Common myeloid progenitor, CD34-positive (primary cell): ENCODE measurements around the gene RASGRP3.
A peak's percentile ranks its signal among the peaks of the same experiment; 100 is the strongest.

Source experiments
- CTCF ChIA-PET: fragments of 350-600 bp; sonication (Branson Sonifier 250); formaldehyde crosslinking; loops from one replicate; lab custom pipeline; 2021; ENCODE audit warnings: antibody characterized with exemption; lab: Charles Lee
- POLR2A ChIA-PET: fragments of 350-600 bp; sonication (Branson Sonifier 250); formaldehyde crosslinking; loops from one replicate; lab custom pipeline; 2021; ENCODE audit warnings: antibody characterized with exemption; lab: Charles Lee
- DNase-seq, 3 donors: peaks; one replicate each; pipeline versions ENCODE4 v3.0.0 to v3.0.0-alpha.2; 2013
- H3K27ac ChIP-seq, 2 experiments: 1 replicate in 1 of 2; 2 replicates in 1 of 2; pipeline ENCODE4 v1.7.0; 2013; ENCODE audit warnings: inconsistent platforms in 2 of 2, low read length in 2 of 2, mild to moderate bottlenecking in 2 of 2, low read depth in 1 of 2, moderate library complexity in 1 of 2; ENCODE audit not compliant: severe bottlenecking in 2 of 2, insufficient read depth in 1 of 2, poor library complexity in 1 of 2
- H3K27me3 ChIP-seq, 5 experiments: replicated peaks in 2 of 5; 1 replicate in 3 of 5; 2 replicates in 2 of 5; pipeline versions ENCODE4 v1.6.1 to v1.7.0; 2013; ENCODE audit warnings: low read length in 4 of 5, mild to moderate bottlenecking in 2 of 5, moderate library complexity in 2 of 5, inconsistent platforms in 1 of 5; ENCODE audit not compliant: insufficient read depth in 5 of 5, control insufficient read depth in 4 of 5
- H3K36me3 ChIP-seq, 4 experiments: 1 replicate in 2 of 4; 2 replicates in 2 of 4; pipeline versions ENCODE4 v1.6.1 to v1.7.0; 2013; ENCODE audit warnings: low read length in 3 of 4, control low read depth in 1 of 4, mild to moderate bottlenecking in 1 of 4; ENCODE audit not compliant: control insufficient read depth in 4 of 4, insufficient read depth in 4 of 4
- H3K4me1 ChIP-seq, 4 experiments: 1 replicate in 3 of 4; 2 replicates in 1 of 4; pipeline versions ENCODE4 v1.6.1 to v1.7.1; 2013; ENCODE audit warnings: low read length in 3 of 4, mild to moderate bottlenecking in 3 of 4, control low read depth in 1 of 4, inconsistent platforms in 1 of 4, moderate library complexity in 1 of 4; ENCODE audit not compliant: control insufficient read depth in 4 of 4, insufficient read depth in 4 of 4; ENCODE audit errors: control extremely low read depth in 1 of 4
- H3K4me3 ChIP-seq, 7 experiments: 1 replicate in 4 of 7; 2 replicates in 3 of 7; pipeline versions ENCODE4 v1.5.1 to v1.7.0; 2013; ENCODE audit warnings: mild to moderate bottlenecking in 7 of 7, low read length in 6 of 7, moderate library complexity in 6 of 7, inconsistent platforms in 2 of 7, low read depth in 2 of 7, control low read depth in 1 of 7; ENCODE audit not compliant: insufficient read depth in 4 of 7, control insufficient read depth in 1 of 7; ENCODE audit errors: extremely low read depth in 1 of 7
- H3K9me3 ChIP-seq, 5 experiments: 1 replicate in 4 of 5; 2 replicates in 1 of 5; pipeline versions ENCODE4 v1.6.1 to v1.7.1; 2013; ENCODE audit warnings: low read length in 4 of 5, mild to moderate bottlenecking in 2 of 5, inconsistent platforms in 1 of 5, low read depth in 1 of 5, moderate library complexity in 1 of 5; ENCODE audit not compliant: control insufficient read depth in 4 of 5, insufficient read depth in 2 of 5; ENCODE audit errors: control extremely low read depth in 1 of 5
- WGBS: methylation state at CpG from one replicate; pipeline ENCODE4 v1.1.5; 2013; ENCODE audit not compliant: insufficient coverage; 5-methylcytosine and 5-hydroxymethylcytosine counted together

Gene RASGRP3

GRCh38 chr2:33560017-33560416 lies 83.6 kb downstream of the RASGRP3 start:
- CTCF ChIA-PET: no interaction called here

DNA sequence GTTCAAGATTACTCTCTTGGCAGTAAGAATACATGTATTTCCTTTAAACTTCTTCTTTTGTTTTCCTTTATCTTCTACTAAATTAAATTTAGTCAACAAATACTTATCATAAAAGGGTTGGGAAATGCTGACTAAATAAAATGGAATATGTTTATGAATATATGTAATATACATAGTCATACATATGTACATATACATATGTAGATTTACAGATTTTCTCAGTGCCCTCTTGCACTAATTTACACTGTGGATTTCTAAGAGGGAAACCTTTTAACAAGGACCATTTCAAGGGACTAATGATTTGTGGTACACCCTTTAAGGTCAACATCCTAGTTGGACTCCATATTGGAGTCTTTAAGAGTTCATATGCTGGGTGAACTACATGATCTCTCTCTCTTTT lies 85.4 kb downstream of the RASGRP3 start:
- ChIA-PET POLR2A (interaction anchor here (0.7 kb wide), 1 partner anchor 47 kb away, joined by 4 read pairs; no protein-coding TSS in a partner anchor), CTCF (no interaction called here)
- Histone ChIP-seq H3K36me3 (peaks cover 0 to 2% (median 0%) of the 10 kb centered on the region in 4 experiments), H3K4me1 (no peaks in the 10 kb centered on the region), H3K9me3 (no peaks in the 10 kb centered on the region), H3K4me3 (no peak overlapping the region), H3K27me3 (no peaks in the 10 kb centered on the region), H3K27ac (no peak overlapping the region)
- no peak for DNase-seq

More at GRCh38 chr2:33560017-33560416, 83.6 kb downstream of the RASGRP3 start:
- Histone ChIP-seq H3K9me3 (no peaks in the 10 kb centered on the region), H3K36me3 (peaks cover 0 to 2% (median 0%) of the 10 kb centered on the region in 4 experiments), H3K4me3 (no peak overlapping the region), H3K27me3 (no peaks in the 10 kb centered on the region), H3K27ac (no peak overlapping the region), H3K4me1 (peaks cover 2 to 5% (median 4%) of the 10 kb centered on the region in 4 experiments)
- DNase-seq: no peak
- POLR2A ChIA-PET: no interaction called here
- 100% methylated on average over 1 of the region's 2 CpGs for WGBS

DNA sequence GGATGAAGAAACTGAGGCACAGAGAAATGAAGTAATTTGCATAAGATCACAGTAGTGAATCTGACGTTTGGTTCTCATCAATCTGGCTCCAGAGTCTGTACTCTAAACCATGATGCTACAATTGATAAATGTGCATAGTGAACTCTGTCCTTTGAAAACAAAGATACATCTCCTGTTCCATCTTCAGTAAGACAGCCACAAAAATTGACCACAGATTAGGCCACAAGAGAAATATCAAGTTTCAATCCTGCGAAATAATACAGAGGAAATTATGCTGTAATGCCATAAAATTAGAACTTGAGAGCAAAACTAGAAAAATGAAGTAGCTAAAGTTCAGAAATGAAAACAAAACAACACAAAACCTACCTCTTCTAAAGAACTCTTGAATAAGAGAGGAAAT lies 94.2 kb downstream of the RASGRP3 start:
- no peak overlapping the region for H3K4me3 ChIP-seq
- no CpG with 5 or more reads among the region's 2 CpGs for WGBS
- POLR2A ChIA-PET: no interaction called here
- H3K27me3 ChIP-seq: no peaks in the 10 kb centered on the region
- H3K27ac ChIP-seq: no peak overlapping the region
- no peaks in the 10 kb centered on the region for H3K4me1 ChIP-seq
- CTCF ChIA-PET: interaction anchor here (1.5 kb wide), 1 partner anchor 95 kb away, joined by 3 read pairs; no protein-coding TSS in a partner anchor
- no peaks in the 10 kb centered on the region for H3K9me3 ChIP-seq
- no peaks in the 10 kb centered on the region for H3K36me3 ChIP-seq
- DNase-seq: no peak

GRCh38 chr2:33573657-33574056 lies 97.2 kb downstream of the RASGRP3 start:
- DNase-seq: no peak
- H3K36me3 ChIP-seq: no peaks in the 10 kb centered on the region
- H3K27me3 ChIP-seq: no peaks in the 10 kb centered on the region
- ChIA-PET CTCF (no interaction called here), POLR2A (no interaction called here)
- no peak overlapping the region for H3K27ac ChIP-seq
- WGBS: 100% methylated on average over 2 of the region's 6 CpGs
- H3K4me3 ChIP-seq: no peak overlapping the region
- H3K9me3 ChIP-seq: no peaks in the 10 kb centered on the region
- H3K4me1 ChIP-seq: no peaks in the 10 kb centered on the region

- CTCF ChIA-PET: no interaction called here
- no peak for DNase-seq
- POLR2A ChIA-PET: no interaction called here
- Histone ChIP-seq H3K9me3 (no peaks in the 10 kb centered on the region), H3K27me3 (no peaks in the 10 kb centered on the region), H3K27ac (no peak overlapping the region), H3K4me1 (peaks cover 0 to 13% (median 6%) of the 10 kb centered on the region in 4 experiments), H3K36me3 (no peaks in the 10 kb centered on the region), H3K4me3 (no peak overlapping the region)
- WGBS: 100% methylated on average over 2 of the region's 8 CpGs
These were observed 100.6 kb downstream of the RASGRP3 start for GRCh38 chr2:33577084-33577483.

DNA sequence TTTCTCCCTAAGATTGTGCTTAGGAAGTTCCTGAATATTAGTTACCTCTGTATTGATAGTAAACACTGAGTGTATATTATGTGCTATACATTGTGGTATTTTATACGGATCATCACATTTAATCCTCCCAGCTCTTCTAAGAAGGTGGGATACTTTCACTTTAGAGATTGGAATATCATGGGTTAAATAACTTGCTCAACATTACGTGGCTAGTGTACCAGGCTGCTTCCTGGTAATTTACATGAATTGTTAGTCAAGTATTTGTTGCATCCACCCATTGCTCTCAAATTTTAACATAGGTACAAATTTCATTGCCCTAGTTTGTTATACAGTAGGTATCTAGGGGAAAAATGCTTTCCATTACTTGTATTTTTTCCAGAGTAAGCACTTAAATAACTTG lies 101.2 kb downstream of the RASGRP3 start:
- Histone ChIP-seq H3K36me3 (no peaks in the 10 kb centered on the region), H3K27ac (no peak overlapping the region), H3K9me3 (no peaks in the 10 kb centered on the region), H3K4me1 (peaks cover 3 to 19% (median 11%) of the 10 kb centered on the region in 4 experiments), H3K4me3 (no peak overlapping the region), H3K27me3 (no peaks in the 10 kb centered on the region)
- no CpG with 5 or more reads among the region's 2 CpGs for WGBS
- POLR2A ChIA-PET: no interaction called here
- peak in 2 of 3 donors; percentile 28 to 44 for DNase-seq
- CTCF ChIA-PET: no interaction called here

DNA sequence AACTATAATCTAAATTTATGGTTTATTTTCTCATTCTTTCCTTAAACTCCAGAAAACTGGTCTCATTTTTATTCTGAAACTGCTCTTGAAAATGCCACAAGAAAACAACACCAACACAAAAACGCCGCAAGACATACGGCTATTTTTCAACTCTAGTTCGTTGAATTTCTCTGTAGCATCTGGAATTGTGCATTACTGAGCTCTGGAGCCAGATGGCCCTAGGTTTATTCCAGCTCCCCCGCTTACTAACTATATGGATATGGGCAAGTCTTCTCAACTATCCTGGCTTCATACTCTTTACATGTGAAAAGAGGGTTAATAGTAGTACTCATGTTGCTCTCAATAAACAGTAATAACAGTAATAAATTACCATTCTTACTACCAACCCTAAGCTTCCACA lies 102.8 kb downstream of the RASGRP3 start:
- POLR2A ChIA-PET: no interaction called here
- WGBS: 83% methylated on average over 1 of the region's 5 CpGs
- H3K4me1 ChIP-seq: peaks cover 7 to 23% (median 14%) of the 10 kb centered on the region in 4 experiments

More for the DNA sequence above, 102.8 kb downstream of the RASGRP3 start:
- peaks cover 0 to 9% (median 3%) of the 10 kb centered on the region in 4 experiments for H3K36me3 ChIP-seq
- H3K4me3 ChIP-seq: no peak overlapping the region
- H3K27ac ChIP-seq: no peak overlapping the region
- H3K9me3 ChIP-seq: no peaks in the 10 kb centered on the region
- H3K27me3 ChIP-seq: no peaks in the 10 kb centered on the region
- CTCF ChIA-PET: interaction anchor here (1.0 to 1.8 kb wide), 2 partner anchors 103 to 885 kb away, joined by 4 to 8 read pairs; partner anchors contain the start of gene RASGRP3
- DNase-seq: no peak
